Stimulated activated naive B cell treated with anti-CD40 and anti-IgM and Interleukin-4, amounts not matched to agents 10 μg/mL and 1 μg/mL and 100 μg/mL, for 72 hours (primary cell): ENCODE data around the gene VAX1.

ENCODE experiments used
- ATAC-seq, 2 donors: fragments of 150-1000 bp; cut with Tn5 transposase; replicated peaks; 2 replicates each; pipeline ENCODE4 v1.10.0; 2021; ENCODE audit warnings: moderate library complexity in 1 of 2
- DNase-seq: peaks from one replicate; pipeline ENCODE4 v3.0.0; 2021
- H3K27ac Mint-ChIP-seq: one replicate; pipeline ENCODE4 v1.8.0; 2022; ENCODE audit warnings: mild to moderate bottlenecking, mixed read lengths
- H3K27me3 Mint-ChIP-seq, 2 donors: one replicate each; pipeline ENCODE4 v1.8.0; 2022; ENCODE audit warnings: mixed read lengths in 2 of 2
- H3K36me3 Mint-ChIP-seq, 2 donors: one replicate each; pipeline ENCODE4 v1.8.0; 2022; ENCODE audit warnings: mixed read lengths in 2 of 2, mild to moderate bottlenecking in 1 of 2
- H3K4me1 Mint-ChIP-seq, 2 donors: one replicate each; pipeline ENCODE4 v1.8.0; 2022; ENCODE audit warnings: mixed read lengths in 2 of 2, mild to moderate bottlenecking in 1 of 2
- H3K4me3 Mint-ChIP-seq, 2 donors: one replicate each; pipeline ENCODE4 v1.8.0; 2022; ENCODE audit warnings: mild to moderate bottlenecking in 2 of 2, mixed read lengths in 2 of 2, moderate library complexity in 1 of 2
- H3K9me3 Mint-ChIP-seq, 2 donors: one replicate each; pipeline ENCODE4 v1.8.0; 2022; ENCODE audit warnings: mixed read lengths in 2 of 2, mild to moderate bottlenecking in 1 of 2

Gene VAX1

DNA sequence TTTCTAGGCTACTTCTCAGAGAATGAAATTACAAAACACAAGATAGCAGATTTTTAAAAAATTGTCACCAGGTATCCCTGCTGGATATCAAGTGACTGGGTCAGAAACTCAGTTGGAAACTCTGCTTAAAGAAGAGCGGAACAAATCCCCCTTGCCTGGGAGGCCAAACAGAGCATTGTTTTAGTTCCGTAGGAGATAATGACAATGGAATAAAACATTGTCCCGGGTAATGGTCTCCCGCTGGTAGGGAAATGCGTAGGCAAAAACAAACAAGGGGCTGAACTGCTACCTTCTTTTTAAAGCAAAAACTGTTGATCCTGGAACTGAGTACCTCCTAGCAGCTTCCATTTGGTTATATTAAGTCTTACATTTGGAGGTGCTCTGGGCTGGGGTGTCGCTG lies 21.3 kb upstream of the VAX1 start:
- peaks cover 59 to 80% of the 10 kb centered on the region in 2 donors for H3K27me3 Mint-ChIP-seq
- peaks cover 0 to 2% of the 10 kb centered on the region in 2 donors for H3K36me3 Mint-ChIP-seq
- no peak overlapping the region for H3K4me3 Mint-ChIP-seq
- peaks cover 8 to 9% of the 10 kb centered on the region in 2 donors for H3K4me1 Mint-ChIP-seq
- DNase-seq (no peak), ATAC-seq (no peak)
- H3K27ac Mint-ChIP-seq, result no peak overlapping the region
- peaks cover 0 to 1% of the 10 kb centered on the region in 2 donors for H3K9me3 Mint-ChIP-seq

DNA sequence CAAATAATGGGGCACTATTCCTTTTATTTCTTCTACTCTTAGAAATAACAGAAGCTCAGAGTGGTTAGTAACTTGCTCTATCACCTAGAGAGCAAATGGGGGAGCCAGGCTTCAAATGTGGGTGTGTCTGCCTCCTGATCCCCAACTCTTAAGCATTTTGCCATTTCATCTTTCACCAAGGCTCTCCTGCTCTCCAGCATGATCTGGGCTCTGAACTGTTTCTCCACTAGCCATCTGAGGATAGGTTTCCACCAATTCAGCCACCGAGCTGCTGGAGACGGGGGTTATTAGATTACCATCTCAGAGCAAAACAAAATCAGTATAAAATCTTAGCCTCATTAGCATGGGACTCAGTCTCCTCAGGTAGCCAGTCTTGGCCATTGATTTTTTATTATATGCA lies 20.2 kb upstream of the VAX1 start:
- H3K36me3 Mint-ChIP-seq, result peaks cover 0 to 2% of the 10 kb centered on the region in 2 donors
- no peak overlapping the region for H3K4me3 Mint-ChIP-seq
- DNase-seq (no peak), ATAC-seq (no peak)
- H3K4me1 Mint-ChIP-seq, result peaks cover 4 to 9% of the 10 kb centered on the region in 2 donors
- peaks cover 66 to 80% of the 10 kb centered on the region in 2 donors for H3K27me3 Mint-ChIP-seq
- H3K9me3 Mint-ChIP-seq, result peaks cover 0 to 1% of the 10 kb centered on the region in 2 donors
- H3K27ac Mint-ChIP-seq, result no peak overlapping the region

DNA sequence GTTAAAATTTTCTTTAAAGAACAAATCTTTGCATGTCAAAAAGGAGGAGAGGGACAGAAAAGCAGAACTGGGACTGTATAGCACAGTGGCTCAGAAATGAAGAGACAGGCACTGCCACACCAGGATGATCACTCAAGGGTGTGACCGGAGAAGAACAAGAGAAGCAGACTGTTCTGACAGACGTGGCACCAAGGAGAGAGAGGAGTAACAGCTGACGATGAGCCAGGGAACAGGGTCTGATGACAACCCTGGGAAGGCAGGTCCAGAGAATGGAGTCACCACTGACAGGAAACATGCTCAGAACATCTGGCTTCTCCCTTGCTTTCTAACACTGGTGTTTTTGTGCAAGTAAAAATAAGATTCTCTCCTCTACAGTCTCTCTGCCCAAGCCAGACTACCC lies 14.6 kb upstream of the VAX1 start:
- no peak for ATAC-seq
- no peak overlapping the region for H3K4me3 Mint-ChIP-seq
- DNase-seq, result no peak
- H3K9me3 Mint-ChIP-seq, result peaks cover 4 to 8% of the 10 kb centered on the region in 2 donors
- H3K36me3 Mint-ChIP-seq, result peaks cover 0 to 2% of the 10 kb centered on the region in 2 donors
- H3K27ac Mint-ChIP-seq, result no peak overlapping the region
- H3K4me1 Mint-ChIP-seq, result no peaks in the 10 kb centered on the region
- H3K27me3 Mint-ChIP-seq, result peaks cover 47 to 72% of the 10 kb centered on the region in 2 donors

DNA sequence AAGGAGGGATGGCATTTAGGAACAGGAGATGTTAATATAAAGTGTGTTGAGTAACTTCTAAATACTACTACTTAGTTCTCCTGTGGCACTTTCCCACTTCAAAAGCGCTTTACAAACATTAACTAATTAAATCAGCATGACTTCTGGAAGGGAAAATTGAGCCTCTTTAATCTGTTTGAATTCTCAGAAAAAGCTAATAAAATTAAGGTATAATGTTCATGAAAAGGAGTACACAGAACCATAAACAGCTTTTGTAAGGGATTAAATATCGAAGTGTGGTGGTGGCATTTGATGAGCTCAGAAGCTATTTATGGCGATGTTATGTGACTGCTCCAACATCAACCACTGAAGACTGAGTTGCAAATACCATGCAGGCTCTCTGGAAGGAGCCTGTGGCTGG lies 10.2 kb upstream of the VAX1 start:
- H3K9me3 Mint-ChIP-seq, result peaks cover 2 to 8% of the 10 kb centered on the region in 2 donors
- no peaks in the 10 kb centered on the region for H3K36me3 Mint-ChIP-seq
- DNase-seq, result no peak
- H3K27me3 Mint-ChIP-seq, result peaks cover 37 to 62% of the 10 kb centered on the region in 2 donors
- no peak for ATAC-seq
- no peak overlapping the region for H3K4me3 Mint-ChIP-seq
- no peaks in the 10 kb centered on the region for H3K4me1 Mint-ChIP-seq
- no peak overlapping the region for H3K27ac Mint-ChIP-seq

DNA sequence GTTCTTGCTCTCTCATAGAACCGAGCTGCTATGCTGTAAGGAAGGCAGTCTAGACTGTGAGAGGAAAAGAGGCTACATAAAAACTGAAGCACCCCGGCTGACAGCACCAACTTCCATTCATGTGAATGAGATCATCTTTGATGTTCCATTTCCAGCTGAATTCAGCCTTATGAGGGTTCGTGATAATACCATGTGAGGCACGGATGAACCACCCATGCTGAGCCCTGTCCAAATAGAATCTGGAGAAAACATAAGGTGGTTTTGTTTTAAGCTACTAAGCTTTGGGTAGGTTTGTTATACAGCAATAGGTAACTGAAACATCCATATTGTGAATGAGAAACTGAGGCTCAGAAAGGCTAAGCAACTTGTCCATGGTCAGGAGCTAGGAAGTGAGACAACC lies 6.9 kb upstream of the VAX1 start:
- Mint-ChIP-seq H3K36me3 (no peaks in the 10 kb centered on the region), H3K4me3 (no peak overlapping the region), H3K4me1 (no peaks in the 10 kb centered on the region), H3K9me3 (peaks cover 0 to 3% of the 10 kb centered on the region in 2 donors), H3K27ac (no peak overlapping the region), H3K27me3 (peaks cover 50 to 72% of the 10 kb centered on the region in 2 donors)
- ATAC-seq (no peak), DNase-seq (no peak)

DNA sequence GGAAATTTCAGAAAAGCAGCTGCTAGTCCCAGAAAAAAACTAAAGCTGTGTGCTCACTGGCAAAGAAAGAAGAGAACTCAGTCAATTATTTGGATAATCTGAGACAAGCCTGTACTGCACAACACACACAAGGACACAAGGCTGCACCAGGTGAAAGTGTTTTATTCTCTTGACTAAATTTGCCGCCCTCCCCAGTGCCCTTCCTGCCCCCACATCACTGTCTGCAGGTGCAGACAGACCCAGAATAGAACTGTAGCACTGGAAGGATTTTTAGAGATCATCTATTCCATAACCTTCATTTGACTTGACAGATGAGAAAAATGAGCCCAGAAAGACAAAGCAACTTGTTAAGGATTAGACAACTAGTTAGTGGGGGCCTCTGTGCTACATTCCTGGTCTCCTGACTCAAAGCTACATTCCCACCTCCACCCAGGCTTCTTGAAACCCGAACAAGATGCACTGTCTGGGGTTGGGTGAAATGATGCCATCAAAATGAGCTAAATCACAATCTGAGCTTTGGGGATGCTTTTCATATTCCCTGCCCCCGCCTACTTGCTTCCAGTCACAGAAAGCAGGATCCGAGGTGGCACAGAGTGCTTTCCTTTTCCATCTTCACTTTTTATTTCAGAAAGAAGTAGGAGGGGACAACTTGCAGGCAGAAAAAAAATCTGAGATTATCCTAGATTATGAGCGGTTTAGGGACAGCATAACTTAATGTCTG lies 5.2 kb upstream of the VAX1 start:
- peaks cover 53 to 77% of the 10 kb centered on the region in 2 donors for H3K27me3 Mint-ChIP-seq
- H3K4me3 Mint-ChIP-seq, result no peak overlapping the region

DNA sequence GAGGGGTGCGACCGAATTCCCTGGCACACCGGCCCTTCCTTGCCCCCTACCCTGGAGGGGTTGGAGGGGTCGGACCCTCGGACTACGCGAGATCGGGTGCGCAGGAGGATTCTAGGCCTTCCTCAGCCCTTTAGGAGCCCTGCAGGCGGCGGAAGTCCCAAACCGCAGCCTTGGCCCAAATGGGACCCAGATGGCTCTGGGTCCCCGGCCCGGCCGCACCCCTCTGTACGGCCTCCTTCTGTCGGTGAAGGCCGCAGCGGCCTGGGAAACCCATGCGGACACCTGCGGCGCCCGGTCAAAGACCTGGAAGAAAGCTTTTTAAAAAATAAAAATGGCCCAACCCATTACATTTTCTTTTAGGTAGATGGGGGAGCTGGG lies 2.4 kb upstream of the VAX1 start:
- ATAC-seq, result no peak

More for the DNA sequence above, 5.2 kb upstream of the VAX1 start:
- Mint-ChIP-seq H3K4me1 (peaks cover 2 to 5% of the 10 kb centered on the region in 2 donors), H3K27ac (no peak overlapping the region), H3K36me3 (peaks cover 1 to 4% of the 10 kb centered on the region in 2 donors), H3K9me3 (no peaks in the 10 kb centered on the region)
- DNase-seq, result no peak
- no peak for ATAC-seq

DNA sequence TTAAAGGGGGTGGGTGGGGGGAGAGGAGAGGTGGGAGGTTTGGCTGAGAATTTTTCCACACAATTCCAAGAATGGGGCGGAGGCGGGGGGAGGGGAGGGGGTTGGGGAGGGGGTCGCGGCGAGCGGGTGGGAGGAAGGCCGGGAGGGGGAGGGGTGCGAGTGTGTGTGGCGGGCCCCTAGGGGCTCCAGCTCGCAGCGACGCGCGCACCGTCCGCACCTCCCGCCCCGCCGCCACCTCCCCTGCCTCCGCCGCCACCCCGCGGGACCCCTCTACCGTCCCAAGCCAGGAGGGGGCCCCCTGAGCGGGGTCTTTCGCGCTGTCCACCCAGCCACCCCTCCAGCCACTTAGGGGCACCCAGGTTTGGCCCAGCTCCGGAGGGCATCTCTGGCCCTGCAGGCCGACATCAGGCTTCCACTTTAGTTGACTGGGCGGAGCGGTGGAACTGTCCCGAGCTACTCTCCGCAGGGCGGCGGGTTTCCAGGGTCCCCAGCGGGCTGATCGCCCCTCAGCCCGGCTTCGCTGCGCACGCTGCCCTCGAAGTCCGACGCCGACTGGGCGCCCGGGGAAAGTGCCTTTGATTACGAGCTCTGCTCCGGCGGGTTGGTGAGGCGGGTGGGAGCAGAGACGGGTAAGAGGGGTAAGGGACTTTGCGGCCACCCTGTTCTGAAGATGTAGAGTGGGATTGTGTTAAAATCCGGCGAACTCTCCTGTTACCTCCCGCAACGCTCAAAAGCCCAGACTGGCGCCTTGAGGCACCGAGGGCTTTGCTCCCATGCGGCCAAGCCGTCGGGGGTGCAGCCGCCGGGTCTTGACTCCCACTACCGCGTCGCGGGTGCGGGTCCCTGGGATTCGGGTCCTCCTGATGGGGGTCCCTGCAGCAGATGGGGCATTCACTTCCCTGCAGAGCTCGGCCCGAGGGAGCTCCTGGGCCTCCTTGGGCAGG lies 1.8 kb upstream of the VAX1 start:
- ATAC-seq (no peak), DNase-seq (no peak)
- peak overlapping the region; percentile 31 for H3K27ac Mint-ChIP-seq
- H3K36me3 Mint-ChIP-seq, result peaks cover 3 to 13% of the 10 kb centered on the region in 2 donors
- peaks cover 63 to 82% of the 10 kb centered on the region in 2 donors for H3K27me3 Mint-ChIP-seq
- H3K4me3 Mint-ChIP-seq, result peak overlapping the region in 1 of 2 donors; percentile 4
- no peaks in the 10 kb centered on the region for H3K9me3 Mint-ChIP-seq
- peaks cover 6 to 14% of the 10 kb centered on the region in 2 donors for H3K4me1 Mint-ChIP-seq

More for the DNA sequence above, 2.4 kb upstream of the VAX1 start:
- Mint-ChIP-seq H3K9me3 (no peaks in the 10 kb centered on the region), H3K27ac (no peak overlapping the region), H3K4me1 (peaks cover 6 to 14% of the 10 kb centered on the region in 2 donors), H3K4me3 (peak overlapping the region in 1 of 2 donors; percentile 4), H3K27me3 (peaks cover 56 to 76% of the 10 kb centered on the region in 2 donors), H3K36me3 (peaks cover 3 to 13% of the 10 kb centered on the region in 2 donors)
- DNase-seq, result no peak

DNA sequence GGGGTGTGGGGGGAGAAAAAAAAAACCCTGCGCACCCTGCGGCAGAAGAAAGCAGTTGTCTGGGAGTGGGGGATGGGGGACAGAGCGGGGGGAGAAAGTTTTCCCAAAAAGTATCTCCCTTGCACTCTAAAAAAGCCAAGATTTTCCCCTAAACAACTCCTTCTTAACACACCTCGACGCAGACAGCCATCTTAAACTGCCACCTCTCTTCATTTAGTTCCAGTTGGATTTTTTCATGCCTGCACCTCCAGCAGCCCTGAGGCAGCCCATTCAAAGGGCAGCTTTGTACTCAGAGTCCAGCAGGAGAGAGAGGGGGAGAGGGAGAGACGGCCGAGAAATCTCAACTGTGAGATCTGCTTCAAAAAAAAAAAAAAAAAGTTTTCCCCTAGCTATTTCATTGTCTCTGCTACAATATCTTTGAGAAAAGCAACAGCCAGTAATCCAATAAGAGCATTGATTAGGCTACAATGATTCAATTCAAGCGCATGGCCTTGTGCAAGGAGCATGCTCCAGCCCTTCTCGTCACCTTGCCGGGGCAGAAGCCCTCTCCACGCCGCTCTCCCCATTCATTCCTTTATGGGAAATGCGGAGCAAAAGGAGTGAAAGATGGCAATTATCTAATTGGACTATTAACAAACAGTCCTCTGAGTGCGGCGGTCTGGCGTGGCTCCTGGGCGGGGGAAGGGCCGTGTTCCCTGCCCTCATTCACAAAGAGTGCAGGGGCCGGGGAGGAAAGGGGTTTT lies 939 bp upstream of the VAX1 start:
- ATAC-seq (no peak), DNase-seq (no peak)
- Mint-ChIP-seq H3K9me3 (no peaks in the 10 kb centered on the region), H3K27ac (peak overlapping the region; percentile 73), H3K27me3 (peaks cover 69 to 89% of the 10 kb centered on the region in 2 donors), H3K4me1 (peaks cover 8 to 14% of the 10 kb centered on the region in 2 donors), H3K36me3 (peaks cover 3 to 13% of the 10 kb centered on the region in 2 donors), H3K4me3 (peak overlapping the region; percentile 36 to 39)

DNA sequence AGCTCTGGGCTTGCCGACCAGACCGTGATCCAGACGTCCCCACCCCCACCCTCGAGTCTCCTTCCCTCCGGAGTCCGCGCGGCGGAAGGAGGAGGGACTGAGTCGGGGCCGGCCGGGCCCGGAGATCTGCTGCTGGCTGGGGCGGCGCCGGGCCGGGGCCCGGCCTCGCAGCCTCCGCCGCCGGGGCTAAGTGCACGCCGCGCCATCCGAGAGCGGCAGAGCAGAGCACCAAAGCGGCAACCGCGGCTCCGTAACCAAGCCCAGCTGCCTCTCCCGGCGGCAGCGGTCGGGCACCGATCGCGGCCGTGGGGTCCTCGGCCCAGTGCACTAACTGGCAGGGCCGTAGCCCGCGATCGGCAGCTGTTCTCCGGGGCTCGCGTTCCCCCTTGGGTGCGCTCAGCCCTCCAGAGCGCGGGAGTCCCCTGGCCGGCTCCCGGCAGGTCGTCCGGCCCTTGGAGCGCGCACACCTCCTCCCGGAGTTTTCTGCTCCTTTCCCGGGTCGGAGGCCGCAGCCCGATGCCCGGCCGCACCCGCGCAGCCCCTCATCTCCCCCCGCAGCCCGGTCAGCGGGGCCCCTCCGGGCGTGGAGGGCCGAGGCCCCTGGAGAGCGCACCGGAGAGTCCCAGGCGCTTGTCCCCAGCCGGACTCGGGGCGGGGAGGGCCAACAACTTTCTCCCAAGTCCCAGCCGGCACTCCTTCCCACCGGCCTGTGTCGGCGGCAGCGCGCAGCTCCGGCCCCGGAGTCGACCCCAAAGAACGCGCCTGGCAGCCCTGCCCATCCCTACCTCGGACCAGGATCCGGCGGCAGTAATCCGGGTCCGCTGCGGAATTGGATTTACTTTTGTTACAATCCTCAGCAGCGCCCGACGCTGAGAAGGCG lies 799 bp downstream of the VAX1 start:
- no peaks in the 10 kb centered on the region for H3K9me3 Mint-ChIP-seq
- peak overlapping the region; percentile 43 to 67 for H3K4me3 Mint-ChIP-seq
- DNase-seq (no peak), ATAC-seq (no peak)
- H3K36me3 Mint-ChIP-seq, result peaks cover 3 to 13% of the 10 kb centered on the region in 2 donors
- peak overlapping the region; percentile 91 for H3K27ac Mint-ChIP-seq
- peaks cover 71 to 90% of the 10 kb centered on the region in 2 donors for H3K27me3 Mint-ChIP-seq
- peaks cover 13 to 31% of the 10 kb centered on the region in 2 donors for H3K4me1 Mint-ChIP-seq

DNA sequence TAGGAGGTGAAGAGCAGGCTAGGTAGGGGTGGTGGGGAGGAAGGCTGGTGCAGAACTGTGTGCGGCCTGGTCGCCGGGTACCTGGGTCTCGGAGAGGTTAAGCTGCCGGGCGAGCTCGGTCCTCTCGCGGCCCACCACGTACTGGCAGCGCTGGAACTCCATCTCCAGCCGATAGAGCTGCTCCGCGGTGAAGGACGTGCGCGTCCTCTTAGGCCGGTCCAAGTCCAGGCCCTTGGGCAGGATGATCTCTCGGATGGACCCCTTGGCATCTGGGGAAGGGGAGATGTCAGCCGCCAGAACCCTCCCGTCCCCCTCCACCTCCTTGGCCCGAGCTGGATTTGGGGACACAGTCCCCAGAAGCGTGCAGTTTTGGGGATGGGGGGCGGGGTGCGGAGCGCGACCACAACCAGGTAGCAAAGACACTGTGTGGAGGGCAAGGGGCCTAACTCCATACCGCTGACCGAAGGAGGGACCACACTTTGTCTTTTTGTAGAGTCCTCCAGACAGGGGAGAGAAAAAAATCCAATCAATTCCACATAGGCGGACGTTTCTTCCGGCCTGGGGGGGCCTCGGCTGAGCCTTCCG lies 1.6 kb downstream of the VAX1 start:
- H3K4me1 Mint-ChIP-seq, result peaks cover 18 to 39% of the 10 kb centered on the region in 2 donors
- peak overlapping the region in 1 of 2 donors; percentile 42 for H3K4me3 Mint-ChIP-seq
- no peak for DNase-seq
- peaks cover 3 to 13% of the 10 kb centered on the region in 2 donors for H3K36me3 Mint-ChIP-seq
- peaks cover 71 to 90% of the 10 kb centered on the region in 2 donors for H3K27me3 Mint-ChIP-seq
- H3K9me3 Mint-ChIP-seq, result no peaks in the 10 kb centered on the region
- ATAC-seq, result no peak
- H3K27ac Mint-ChIP-seq, result peak overlapping the region; percentile 69

DNA sequence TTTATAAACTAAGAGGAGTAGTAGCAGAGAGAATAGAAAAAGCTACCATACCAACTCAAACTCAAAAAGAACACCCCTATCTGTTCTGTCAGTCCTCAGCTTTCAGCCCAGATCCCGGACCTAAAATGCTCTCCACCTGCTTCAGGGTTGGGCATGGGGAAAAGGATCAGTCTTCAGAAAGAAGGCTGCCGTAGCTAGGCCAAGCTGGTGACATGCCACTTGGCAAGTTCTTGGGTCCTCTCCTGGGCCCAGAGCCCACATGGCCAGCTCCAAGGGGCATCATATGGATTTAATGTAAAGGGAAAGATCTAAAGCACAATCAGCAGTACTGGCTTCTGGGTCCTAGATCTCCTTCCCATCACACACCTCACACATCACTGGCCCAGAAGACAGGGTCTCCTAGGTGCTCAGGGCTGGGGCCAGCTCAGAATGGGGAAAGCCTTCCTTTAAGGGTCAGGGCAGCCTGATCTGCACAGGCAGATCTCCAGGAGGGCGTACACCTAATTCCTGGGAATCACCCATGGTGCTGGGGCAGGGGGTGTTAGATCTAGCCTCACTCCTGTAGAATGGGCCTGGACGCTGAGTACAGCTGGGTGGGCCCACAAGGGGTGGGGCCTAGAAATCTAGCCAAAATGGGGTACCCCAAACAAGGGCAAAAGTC lies 2.5 kb downstream of the VAX1 start:
- H3K36me3 Mint-ChIP-seq, result peaks cover 3 to 13% of the 10 kb centered on the region in 2 donors
- no peaks in the 10 kb centered on the region for H3K9me3 Mint-ChIP-seq
- H3K4me3 Mint-ChIP-seq, result no peak overlapping the region
- H3K27me3 Mint-ChIP-seq, result peaks cover 75 to 90% of the 10 kb centered on the region in 2 donors
- H3K27ac Mint-ChIP-seq, result peak overlapping the region; percentile 69
- ATAC-seq (no peak), DNase-seq (no peak)
- peaks cover 21 to 40% of the 10 kb centered on the region in 2 donors for H3K4me1 Mint-ChIP-seq
